ENCODE data around the gene NEBL.

NEBL gene

GRCh38 chr10:20885678-20886077 is 11.4 kb downstream of the NEBL start (continued):
- TF ChIP-seq ZNF174 (tag by site-specific recombination; IDR thresholded peaks at IDR 0.05) (no peak), GLIS2 (tag by site-specific recombination; IDR thresholded peaks at IDR 0.05) (0 out of 2 replicates have a peak, but pooled peaks have one; percentile 25), GLI4 (tag by site-specific recombination; IDR thresholded peaks at IDR 0.05) (no peak), GLIS1 (tag by site-specific recombination; IDR thresholded peaks at IDR 0.05) (peak; percentile 22; the same call in 1 of the 2 replicates), ZNF670 (tag by site-specific recombination; IDR thresholded peaks at IDR 0.05; ENCODE audit: low read depth) (no peak), ZNF114 (tag by site-specific recombination; IDR thresholded peaks at IDR 0.05) (no peak), OSR2 (tag by site-specific recombination; IDR thresholded peaks at IDR 0.05) (peak; percentile 95), ZSCAN5A (tag by site-specific recombination; IDR thresholded peaks at IDR 0.05) (no peak), OVOL3 (tag by site-specific recombination; IDR thresholded peaks at IDR 0.05) (peak; percentile 72; the same call in 1 of the 2 replicates), ZNF664 (tag by site-specific recombination; IDR thresholded peaks at IDR 0.05) (peak; percentile 44), ZFP37 (tag by site-specific recombination; IDR thresholded peaks at IDR 0.05) (0 out of 2 replicates have a peak, but pooled peaks have one; percentile 64), ZNF660 (tag by site-specific recombination; IDR thresholded peaks at IDR 0.05) (peak; percentile 69; the same call in 1 of the 2 replicates), SCRT1 (tag by site-specific recombination; IDR thresholded peaks at IDR 0.05; ENCODE audit: borderline replicate concordance) (peak; percentile 29; the same call in 1 of the 2 replicates), GFI1B (tag by site-specific recombination; IDR thresholded peaks at IDR 0.05) (peak; percentile 56; the same call in 1 of the 2 replicates), ZNF184 (tag by site-specific recombination; IDR thresholded peaks at IDR 0.05) (peak; percentile 64; the same call in 1 of the 2 replicates), ZEB2 (tag by site-specific recombination; IDR thresholded peaks at IDR 0.05) (peak; percentile 90), SALL2 (tag by site-specific recombination; IDR thresholded peaks at IDR 0.05; ENCODE audit: borderline replicate concordance) (0 out of 2 replicates have a peak, but pooled peaks have one; percentile 36), ZNF121 (tag by site-specific recombination; IDR thresholded peaks at IDR 0.05) (no peak), ZNF76 (tag by site-specific recombination; IDR thresholded peaks at IDR 0.05; ENCODE audit: borderline replicate concordance, low read depth) (no peak), ZBTB44 (tag by site-specific recombination; IDR thresholded peaks at IDR 0.05) (peak; percentile 99), ZBTB20 (tag by site-specific recombination; IDR thresholded peaks at IDR 0.05) (no peak), ZBTB8A (tag by site-specific recombination; IDR thresholded peaks at IDR 0.05) (no peak), SCRT2 (tag by site-specific recombination; IDR thresholded peaks at IDR 0.05) (peak; percentile 87), ZNF24 (tag by site-specific recombination; IDR thresholded peaks at IDR 0.05) (peak; percentile 80), GLI2 (tag by site-specific recombination; IDR thresholded peaks at IDR 0.05; ENCODE audit: borderline replicate concordance, low read depth) (peak; percentile 86; the same call in 1 of the 2 replicates), ZNF324 (tag by site-specific recombination; IDR thresholded peaks at IDR 0.05) (peak; percentile 71), ZSCAN4 (tag by site-specific recombination; IDR thresholded peaks at IDR 0.05) (peak; percentile 32; the same call in 1 of the 2 replicates), ZNF248 (tag by site-specific recombination; IDR thresholded peaks at IDR 0.05) (no peak), SP3 (tag by site-specific recombination; IDR thresholded peaks at IDR 0.05) (peak; percentile 55; the same call in 1 of the 2 replicates), MEIS1 (CRISPR knock-in tag; IDR thresholded peaks at IDR 0.05; ENCODE audit: borderline replicate concordance) (no peak), BCL11A (tag by site-specific recombination; IDR thresholded peaks at IDR 0.05; ENCODE audit: low read depth) (peak; percentile 97), ZSCAN23 (tag by site-specific recombination; IDR thresholded peaks at IDR 0.05) (peak; percentile 98)
- TF ChIP-seq, protein P1, sequence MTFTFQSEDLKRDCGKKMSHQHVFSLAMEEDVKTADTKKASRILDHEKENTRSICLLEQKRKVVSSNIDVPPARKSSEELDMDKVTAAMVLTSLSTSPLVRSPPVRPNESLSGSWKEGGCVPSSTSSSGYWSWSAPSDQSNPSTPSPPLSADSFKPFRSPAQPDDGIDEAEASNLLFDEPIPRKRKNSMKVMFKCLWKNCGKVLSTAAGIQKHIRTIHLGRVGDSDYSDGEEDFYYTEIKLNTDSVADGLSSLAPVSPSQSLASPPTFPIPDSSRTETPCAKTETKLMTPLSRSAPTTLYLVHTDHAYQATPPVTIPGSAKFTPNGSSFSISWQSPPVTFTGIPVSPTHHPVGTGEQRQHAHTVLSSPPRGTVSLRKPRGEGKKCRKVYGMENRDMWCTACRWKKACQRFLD (tag by site-specific recombination; IDR thresholded peaks at IDR 0.05) = no peak
- TF ChIP-seq, protein P2, sequence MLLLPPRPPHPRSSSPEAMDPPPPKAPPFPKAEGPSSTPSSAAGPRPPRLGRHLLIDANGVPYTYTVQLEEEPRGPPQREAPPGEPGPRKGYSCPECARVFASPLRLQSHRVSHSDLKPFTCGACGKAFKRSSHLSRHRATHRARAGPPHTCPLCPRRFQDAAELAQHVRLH (tag by site-specific recombination; IDR thresholded peaks at IDR 0.05) = peak; percentile 41; the same call in 1 of the 2 replicates

Measured in HEK293 (cell line).